Measurements from ENCODE around the gene C2CD2L. TPM values are rescaled to one million over a fixed set of nuclear protein-coding genes. Genes with fewer than 3 reads are reported as not detected.
A peak's percentile ranks its signal among the peaks of the same experiment; 100 is the strongest.

C2CD2L gene
- total and polyA plus RNA-seq, 2 of the 13 experiments (the other 11 are each of a cell fraction or from before 2014, with no cell fraction given): 3.7 to 5.5 TPM

DNA sequence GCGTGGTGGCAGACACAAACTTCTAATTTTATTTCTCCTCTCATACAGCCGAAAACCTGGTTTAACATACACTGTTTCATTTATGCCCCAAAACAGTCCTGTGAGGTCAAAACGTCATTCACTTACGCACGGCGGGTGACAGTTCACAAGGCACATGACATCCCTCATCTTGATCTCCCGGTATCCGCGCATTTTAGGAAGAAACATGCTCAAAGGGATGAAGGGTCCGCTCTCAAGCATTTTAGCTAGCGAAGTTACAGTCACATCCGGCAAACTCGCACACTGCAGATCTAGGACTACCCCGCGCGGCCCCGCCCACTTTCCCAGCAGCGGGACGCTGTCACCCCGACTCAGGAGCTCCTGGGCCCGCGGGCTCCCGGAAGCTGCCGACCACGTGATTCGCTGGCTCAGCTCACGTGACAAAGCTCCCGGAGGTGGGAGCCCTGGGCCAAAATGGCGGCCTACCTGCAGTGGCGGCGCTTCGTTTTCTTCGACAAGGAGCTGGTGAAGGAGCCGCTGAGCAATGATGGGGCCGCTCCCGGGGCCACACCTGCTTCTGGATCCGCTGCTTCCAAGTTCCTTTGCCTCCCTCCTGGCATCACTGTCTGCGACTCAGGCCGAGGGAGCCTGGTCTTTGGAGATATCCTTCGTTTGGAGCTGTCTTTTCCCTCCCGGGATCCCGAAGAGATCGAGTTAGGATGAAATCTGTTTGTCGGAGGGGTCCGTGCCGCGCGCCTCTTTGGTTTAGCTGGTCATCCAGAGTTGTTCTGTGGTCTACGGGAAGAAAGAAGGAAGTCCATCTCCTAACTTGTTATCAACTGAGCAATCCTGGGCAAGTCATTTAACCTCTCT lies 39.5 kb upstream of the C2CD2L start, which contains the start of gene VPS11 (continued):
- TF ChIP-seq DZIP1 (CRISPR knock-in tag; IDR thresholded peaks at IDR 0.05): no peak
- peak; percentile 82 for TF ChIP-seq SPEN (CRISPR knock-in tag; IDR thresholded peaks at IDR 0.05; ENCODE audit: low read depth)
- TF ChIP-seq HMG20B (CRISPR knock-in tag; conservative IDR thresholded peaks at IDR 0.05): no peak
- TF ChIP-seq ZNF629 (CRISPR knock-in tag; conservative IDR thresholded peaks at IDR 0.05): no peak
- TF ChIP-seq RBAK (CRISPR knock-in tag; IDR thresholded peaks at IDR 0.05): no peak
- TF ChIP-seq, protein P1, sequence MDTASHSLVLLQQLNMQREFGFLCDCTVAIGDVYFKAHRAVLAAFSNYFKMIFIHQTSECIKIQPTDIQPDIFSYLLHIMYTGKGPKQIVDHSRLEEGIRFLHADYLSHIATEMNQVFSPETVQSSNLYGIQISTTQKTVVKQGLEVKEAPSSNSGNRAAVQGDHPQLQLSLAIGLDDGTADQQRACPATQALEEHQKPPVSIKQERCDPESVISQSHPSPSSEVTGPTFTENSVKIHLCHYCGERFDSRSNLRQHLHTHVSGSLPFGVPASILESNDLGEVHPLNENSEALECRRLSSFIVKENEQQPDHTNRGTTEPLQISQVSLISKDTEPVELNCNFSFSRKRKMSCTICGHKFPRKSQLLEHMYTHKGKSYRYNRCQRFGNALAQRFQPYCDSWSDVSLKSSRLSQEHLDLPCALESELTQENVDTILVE (CRISPR knock-in tag; IDR thresholded peaks at IDR 0.05): peak; percentile 92
- no peak for TF ChIP-seq ZNF354B (CRISPR knock-in tag; IDR thresholded peaks at IDR 0.05)
- no peak for TF ChIP-seq ZNF382 (CRISPR knock-in tag; IDR thresholded peaks at IDR 0.05; ENCODE audit: borderline replicate concordance)
- peak; percentile 66; the same call in 1 of the 2 replicates for TF ChIP-seq KLF9 (CRISPR knock-in tag; IDR thresholded peaks at IDR 0.05; ENCODE audit: low read depth)
- TF ChIP-seq, protein P2, sequence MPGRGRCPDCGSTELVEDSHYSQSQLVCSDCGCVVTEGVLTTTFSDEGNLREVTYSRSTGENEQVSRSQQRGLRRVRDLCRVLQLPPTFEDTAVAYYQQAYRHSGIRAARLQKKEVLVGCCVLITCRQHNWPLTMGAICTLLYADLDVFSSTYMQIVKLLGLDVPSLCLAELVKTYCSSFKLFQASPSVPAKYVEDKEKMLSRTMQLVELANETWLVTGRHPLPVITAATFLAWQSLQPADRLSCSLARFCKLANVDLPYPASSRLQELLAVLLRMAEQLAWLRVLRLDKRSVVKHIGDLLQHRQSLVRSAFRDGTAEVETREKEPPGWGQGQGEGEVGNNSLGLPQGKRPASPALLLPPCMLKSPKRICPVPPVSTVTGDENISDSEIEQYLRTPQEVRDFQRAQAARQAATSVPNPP (CRISPR knock-in tag; IDR thresholded peaks at IDR 0.05): peak; percentile 70; the same call in 1 of the 2 replicates
- peak; percentile 85 for TF ChIP-seq HDAC1 (CRISPR knock-in tag; IDR thresholded peaks at IDR 0.05)
- TF ChIP-seq ZNF720 (CRISPR knock-in tag; IDR thresholded peaks at IDR 0.05): no peak
- TF ChIP-seq ZNF772 (CRISPR knock-in tag; IDR thresholded peaks at IDR 0.05): no peak
- TF ChIP-seq ZNF660 (CRISPR knock-in tag; IDR thresholded peaks at IDR 0.05; ENCODE audit: borderline replicate concordance, low read depth): no peak
- TF ChIP-seq ZNF761 (CRISPR knock-in tag; conservative IDR thresholded peaks at IDR 0.05): no peak
- TF ChIP-seq ZZZ3 (CRISPR knock-in tag; IDR thresholded peaks at IDR 0.05; ENCODE audit: borderline replicate concordance): 0 out of 2 replicates have a peak, but pooled peaks have one; percentile 19
- no peak for TF ChIP-seq PAWR (CRISPR knock-in tag; IDR thresholded peaks at IDR 0.05; ENCODE audit: borderline replicate concordance)
- TF ChIP-seq BCLAF1 (IDR thresholded peaks at IDR 0.05): no peak
- TF ChIP-seq MNT (IDR thresholded peaks at IDR 0.05): peak; percentile 98

Data from HepG2 (cell line).